Measurements from ENCODE around the gene TCERG1L.

DNA sequence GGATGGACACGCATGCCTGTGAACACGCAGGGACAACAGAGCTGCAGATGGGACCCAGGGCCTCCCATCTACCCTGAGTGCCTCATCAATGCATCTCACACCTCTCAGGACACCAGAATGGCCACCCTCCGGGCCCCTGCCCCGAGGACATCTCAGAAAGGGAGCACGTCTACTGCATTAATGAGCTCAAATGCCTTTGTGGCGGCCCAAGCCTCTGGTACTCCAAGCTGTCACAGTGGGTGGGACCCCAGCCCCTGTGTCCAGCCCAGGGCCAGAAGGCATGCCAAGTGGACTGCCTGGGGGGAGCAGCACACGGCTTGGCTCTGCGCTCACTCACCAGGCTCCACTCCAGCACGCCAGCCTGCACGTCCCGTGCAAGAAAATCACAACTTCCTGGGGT, 52.0 kb downstream of the TCERG1L start:
- TF ChIP-seq, protein P1, sequence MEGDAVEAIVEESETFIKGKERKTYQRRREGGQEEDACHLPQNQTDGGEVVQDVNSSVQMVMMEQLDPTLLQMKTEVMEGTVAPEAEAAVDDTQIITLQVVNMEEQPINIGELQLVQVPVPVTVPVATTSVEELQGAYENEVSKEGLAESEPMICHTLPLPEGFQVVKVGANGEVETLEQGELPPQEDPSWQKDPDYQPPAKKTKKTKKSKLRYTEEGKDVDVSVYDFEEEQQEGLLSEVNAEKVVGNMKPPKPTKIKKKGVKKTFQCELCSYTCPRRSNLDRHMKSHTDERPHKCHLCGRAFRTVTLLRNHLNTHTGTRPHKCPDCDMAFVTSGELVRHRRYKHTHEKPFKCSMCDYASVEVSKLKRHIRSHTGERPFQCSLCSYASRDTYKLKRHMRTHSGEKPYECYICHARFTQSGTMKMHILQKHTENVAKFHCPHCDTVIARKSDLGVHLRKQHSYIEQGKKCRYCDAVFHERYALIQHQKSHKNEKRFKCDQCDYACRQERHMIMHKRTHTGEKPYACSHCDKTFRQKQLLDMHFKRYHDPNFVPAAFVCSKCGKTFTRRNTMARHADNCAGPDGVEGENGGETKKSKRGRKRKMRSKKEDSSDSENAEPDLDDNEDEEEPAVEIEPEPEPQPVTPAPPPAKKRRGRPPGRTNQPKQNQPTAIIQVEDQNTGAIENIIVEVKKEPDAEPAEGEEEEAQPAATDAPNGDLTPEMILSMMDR (IDR thresholded peaks at IDR 0.05), result no peak
- TF ChIP-seq TCF7L2 (IDR thresholded peaks at IDR 0.05; ENCODE audit: low read depth, low read length) (no peak), SIN3A (IDR thresholded peaks at IDR 0.05; ENCODE audit: borderline replicate concordance, insufficient read depth, low read depth, low read length) (no peak), POLR2AphosphoS5 (IDR thresholded peaks at IDR 0.05; ENCODE audit: low read depth, low read length) (no peak)

Data from Panc1 (cell line).